Activated T-cell treated with anti-CD3 and anti-CD28 coated beads, Interleukin-2, amount 50 U/mL, for 1 hour (primary cell): Measurements from ENCODE around the gene ATG4C.
"Not testable (repeated sequence)": the region's sequence is repeated elsewhere in the genome, so short reads cannot be mapped to it uniquely, and the experiment has no call there.

Source experiments
- DNase-seq: peaks from one replicate; pipeline ENCODE4 v3.0.0-alpha.2; 2020

Gene ATG4C

GRCh38 chr1:62774971-62775595 lies 8.8 kb upstream of the ATG4C start:
- DNase-seq = no peak

- DNase-seq = no peak
These were observed 5.7 kb upstream of the ATG4C start for GRCh38 chr1:62778208-62778607.

- DNase-seq = no peak
These were observed 1.9 kb upstream of the ATG4C start for GRCh38 chr1:62781841-62782543.

- not testable (repeated sequence) for DNase-seq
These were observed 1.3 kb upstream of the ATG4C start for GRCh38 chr1:62782544-62783212.

- DNase-seq = no peak
These were observed 805 bp downstream of the ATG4C start for GRCh38 chr1:62784509-62785365.

- no peak for DNase-seq
These were observed 6.8 kb downstream of the ATG4C start for GRCh38 chr1:62790716-62791115.

GRCh38 chr1:62794053-62794452 lies 10.1 kb downstream of the ATG4C start:
- DNase-seq = no peak

GRCh38 chr1:62796221-62796620 lies 12.3 kb downstream of the ATG4C start:
- no peak for DNase-seq

GRCh38 chr1:62799688-62800087 lies 15.8 kb downstream of the ATG4C start:
- no peak for DNase-seq

- no peak for DNase-seq
These were observed 16.3 kb downstream of the ATG4C start for GRCh38 chr1:62800281-62800680.

GRCh38 chr1:62800825-62801306 lies 16.9 kb downstream of the ATG4C start:
- DNase-seq = no peak

- DNase-seq = no peak
These were observed 25.9 kb downstream of the ATG4C start for GRCh38 chr1:62809788-62810187.

- DNase-seq = no peak
These were observed 26.7 kb downstream of the ATG4C start for GRCh38 chr1:62810420-62811274.

- DNase-seq = no peak
These were observed 39.6 kb downstream of the ATG4C start for GRCh38 chr1:62823556-62823955.

GRCh38 chr1:62826901-62827300 lies 43.0 kb downstream of the ATG4C start:
- DNase-seq = no peak

GRCh38 chr1:62827786-62828185 lies 43.9 kb downstream of the ATG4C start:
- DNase-seq = not testable (repeated sequence)

- DNase-seq = no peak
These were observed 48.3 kb downstream of the ATG4C start for GRCh38 chr1:62832276-62832675.

- DNase-seq = no peak
These were observed 49.6 kb downstream of the ATG4C start for GRCh38 chr1:62833529-62833928.

GRCh38 chr1:62834400-62834961 lies 50.5 kb downstream of the ATG4C start:
- no peak for DNase-seq

- DNase-seq = no peak
These were observed 53.1 kb downstream of the ATG4C start for GRCh38 chr1:62836856-62837540.

GRCh38 chr1:62840555-62840954 lies 56.6 kb downstream of the ATG4C start:
- no peak for DNase-seq
